ENCODE data around the gene NR3C2.
A peak's percentile ranks its signal among the peaks of the same experiment; 100 is the strongest.
"Not testable (repeated sequence)": the region's sequence is repeated elsewhere in the genome, so short reads cannot be mapped to it uniquely, and the experiment has no call there.

The NR3C2 gene

DNA sequence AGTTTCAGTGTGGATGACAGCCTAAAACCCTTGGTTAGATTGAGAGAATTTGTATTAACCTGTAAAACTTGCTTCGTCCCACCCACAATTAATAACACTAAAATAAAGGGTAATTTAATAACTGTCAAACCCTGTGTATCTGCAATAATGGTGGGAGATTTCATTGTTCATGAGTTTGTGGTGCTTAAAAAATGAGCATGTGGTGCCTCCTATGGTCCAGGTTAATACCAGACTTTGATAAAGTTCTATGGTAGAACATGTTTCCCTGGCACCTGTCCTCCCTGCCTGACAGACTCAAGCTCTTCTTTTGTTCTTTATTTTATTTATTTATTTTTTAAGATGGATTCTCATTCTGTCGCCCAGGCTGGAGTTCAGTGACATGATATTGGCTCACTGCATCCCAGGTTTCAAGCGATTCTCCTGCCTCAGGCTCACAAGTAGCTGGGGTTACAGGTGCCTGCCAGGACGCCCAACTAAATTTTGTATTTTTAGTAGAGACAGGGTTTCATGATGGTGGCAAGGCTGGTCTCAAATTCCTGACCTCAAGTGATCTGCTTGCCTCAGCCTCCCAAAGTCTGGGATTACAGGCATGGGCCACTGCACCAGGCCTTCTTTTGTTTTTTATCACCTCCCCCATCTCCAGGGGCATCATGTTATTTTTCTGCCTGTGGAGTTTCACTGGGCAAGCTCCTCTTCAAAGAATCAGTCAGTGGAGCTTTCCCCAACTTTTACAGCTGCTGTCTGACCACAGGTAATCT is 289.2 kb downstream of the NR3C2 start:
- DNase-seq = no peak

DNA sequence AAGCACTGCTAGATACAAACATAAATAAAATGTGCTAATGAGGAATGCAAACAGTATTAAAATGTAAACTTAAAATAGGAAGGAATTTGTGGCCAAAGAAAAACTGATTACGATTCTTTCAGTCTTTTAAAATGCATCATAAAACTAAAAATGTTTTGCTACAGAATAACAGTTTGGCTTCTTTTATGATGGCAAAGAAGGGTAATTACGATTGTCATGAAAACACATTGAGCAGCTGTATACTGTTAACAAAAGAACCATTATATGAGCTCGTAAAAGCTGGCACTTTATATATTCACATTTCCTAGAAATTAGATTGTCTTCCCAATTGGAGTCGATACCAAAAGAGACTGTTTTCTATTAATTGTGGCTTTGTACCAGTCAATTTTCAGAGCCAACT is 290.4 kb downstream of the NR3C2 start:
- DNase-seq = no peak

GRCh38 chr4:148145475-148145874 is 296.7 kb downstream of the NR3C2 start:
- no peak for DNase-seq

DNA sequence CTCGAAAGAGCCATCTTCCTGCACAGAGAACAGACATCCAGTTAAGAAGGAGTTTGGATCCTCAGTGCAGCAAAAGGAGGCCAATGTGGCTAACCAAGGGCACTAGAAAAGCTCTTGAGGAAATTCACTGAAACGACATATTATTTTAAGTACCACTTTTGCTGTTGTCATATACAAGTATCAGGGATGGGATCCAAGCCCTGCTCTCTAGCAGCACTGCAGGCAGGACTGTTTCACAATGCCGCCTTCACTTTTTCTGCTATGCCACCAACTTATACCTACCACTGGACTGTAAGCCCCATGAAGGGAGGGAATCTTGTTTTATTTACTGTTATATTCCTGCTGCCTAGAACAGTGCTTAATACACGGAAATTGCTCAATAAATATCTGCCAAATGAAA is 299.0 kb downstream of the NR3C2 start:
- DNase-seq = no peak

DNA sequence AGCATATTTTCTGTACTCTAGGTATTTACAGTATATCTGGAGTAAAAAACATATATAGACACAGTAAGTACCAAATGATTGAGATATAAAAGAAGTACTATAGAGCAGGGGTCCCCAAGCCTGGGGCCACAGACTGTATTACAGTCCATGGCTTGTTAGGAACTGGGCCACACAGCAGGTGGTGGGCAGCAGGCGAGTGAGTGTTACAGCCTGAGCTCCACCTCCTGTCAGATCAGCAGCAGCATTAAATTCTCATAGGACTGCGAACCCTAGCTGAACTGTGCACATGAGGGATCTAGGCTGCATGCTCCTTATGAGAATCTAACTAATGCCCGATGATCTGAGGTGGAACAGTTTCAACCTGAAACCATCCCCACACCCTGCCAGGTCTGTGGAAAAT is 300.7 kb downstream of the NR3C2 start:
- DNase-seq = no peak

DNA sequence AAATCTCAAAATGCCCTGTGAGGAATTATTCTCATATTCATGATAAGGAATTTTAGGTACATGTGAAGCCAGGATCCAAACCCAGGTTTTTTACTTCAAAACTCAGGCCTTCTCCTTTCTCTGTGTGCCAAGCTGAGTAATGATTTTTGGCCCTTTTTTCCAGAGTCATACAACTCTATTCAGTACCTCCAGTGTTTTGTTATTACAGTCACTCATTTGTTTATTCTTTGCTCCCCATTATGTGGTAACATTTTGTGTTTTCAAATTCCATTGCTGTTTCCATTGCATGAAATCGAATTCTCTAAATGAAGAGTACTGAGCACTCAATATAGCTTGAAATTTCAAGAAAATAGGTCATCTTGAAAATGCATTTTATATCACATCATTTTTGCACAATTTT is 315.4 kb downstream of the NR3C2 start:
- no peak for DNase-seq

DNA sequence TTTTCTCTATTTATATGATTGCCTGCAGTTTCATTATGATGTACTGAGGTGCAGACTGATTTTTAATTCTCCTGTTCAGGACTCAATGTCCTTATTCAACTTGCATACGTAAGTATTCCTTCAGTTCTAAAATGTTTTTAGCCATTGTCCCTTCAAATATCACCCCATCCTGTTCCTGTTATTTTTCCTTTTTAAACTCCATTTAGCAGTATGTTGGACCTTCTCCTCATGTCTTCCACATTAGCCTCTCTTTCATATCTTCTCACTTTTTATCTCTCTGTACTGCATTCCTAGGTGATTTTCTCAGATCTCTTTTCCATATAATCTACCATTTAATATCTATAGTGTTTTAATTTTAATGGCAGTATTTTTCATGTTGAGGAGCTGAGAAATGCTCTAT is 317.7 kb downstream of the NR3C2 start:
- DNase-seq = no peak

DNA sequence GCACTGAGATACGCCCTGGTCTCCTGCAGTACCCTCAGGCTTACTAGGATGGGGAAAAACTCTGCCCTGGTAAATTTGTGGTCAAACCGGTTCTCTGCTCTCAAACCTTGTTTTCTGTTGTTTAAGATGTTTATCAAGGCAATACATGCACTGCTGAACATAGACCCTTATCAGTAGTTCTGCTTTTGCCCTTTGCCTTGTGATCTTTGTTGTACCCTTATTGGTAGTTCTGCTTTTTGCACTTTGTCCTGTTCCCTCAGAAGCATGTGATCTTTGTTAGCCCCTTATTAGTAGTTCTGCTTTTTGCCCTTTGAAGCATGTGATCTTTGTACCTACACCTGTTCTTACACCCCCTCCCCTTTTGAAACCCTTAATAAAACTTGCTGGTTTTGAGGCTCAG is 319.1 kb downstream of the NR3C2 start:
- not testable (repeated sequence) for DNase-seq

- no peak for DNase-seq
Observed at GRCh38 chr4:148120216-148120615, 322.0 kb downstream of the NR3C2 start.

DNA sequence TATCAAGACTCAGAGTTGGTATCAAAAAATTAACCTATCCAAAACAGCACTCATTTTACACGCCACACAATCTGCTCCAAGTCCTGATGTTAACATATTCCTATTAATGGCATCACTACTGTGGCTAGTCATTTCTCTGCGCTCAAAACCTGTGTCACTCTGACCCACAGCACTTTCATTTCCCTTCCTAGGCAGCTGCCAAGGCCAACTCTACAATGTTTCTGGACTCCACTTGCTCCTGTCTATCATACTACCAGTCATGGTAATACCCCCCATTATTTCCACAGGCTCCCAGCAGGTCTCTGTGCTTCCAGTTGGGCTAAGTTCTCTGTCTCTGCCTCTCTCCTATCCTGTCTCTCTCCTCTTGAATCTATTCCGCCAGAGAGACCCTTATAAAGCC is 323.6 kb downstream of the NR3C2 start:
- no peak for DNase-seq

DNA sequence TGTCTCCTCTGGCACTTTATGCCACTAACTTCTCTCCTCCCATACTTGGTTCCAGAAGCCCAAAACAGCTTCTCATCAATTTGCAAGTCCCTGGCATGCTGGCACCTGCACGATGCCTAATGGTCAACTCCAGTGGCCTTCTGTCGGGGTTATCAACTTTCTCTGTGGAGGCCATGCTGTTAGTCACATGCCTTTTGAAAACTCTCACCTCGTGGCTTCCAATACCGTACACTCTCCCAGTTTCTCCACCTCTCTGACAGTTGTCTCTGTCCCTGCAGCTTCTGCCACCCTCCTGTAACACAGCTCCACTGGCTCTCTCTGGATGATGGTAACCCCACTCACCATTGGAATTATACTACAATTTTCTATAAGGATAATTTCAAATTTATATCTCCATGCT is 324.0 kb downstream of the NR3C2 start:
- no peak for DNase-seq

DNA sequence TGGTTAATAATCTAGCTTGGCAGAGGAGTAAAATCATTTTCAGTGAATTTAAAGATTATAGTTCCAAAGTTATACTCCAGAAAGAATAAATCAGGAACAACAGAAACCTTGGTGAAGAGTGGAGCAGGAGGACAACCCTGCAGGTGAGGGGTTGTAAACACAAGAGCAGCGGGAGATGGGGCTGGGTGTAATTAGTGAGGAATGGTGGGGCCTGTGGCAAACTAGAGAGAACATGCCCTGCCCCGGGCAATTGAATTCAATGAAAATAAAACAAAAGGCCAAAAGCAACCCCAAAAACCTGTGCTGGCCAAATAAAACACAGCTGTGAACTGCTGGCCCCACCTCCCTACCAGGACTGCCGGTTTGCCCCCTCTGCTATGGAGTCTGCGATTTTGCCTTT is 325.2 kb downstream of the NR3C2 start:
- DNase-seq = no peak

- peak; percentile 30 for DNase-seq
Observed at GRCh38 chr4:148116264-148116663, 325.9 kb downstream of the NR3C2 start.

GRCh38 chr4:148114436-148114835 is 327.8 kb downstream of the NR3C2 start:
- no peak for DNase-seq

DNA sequence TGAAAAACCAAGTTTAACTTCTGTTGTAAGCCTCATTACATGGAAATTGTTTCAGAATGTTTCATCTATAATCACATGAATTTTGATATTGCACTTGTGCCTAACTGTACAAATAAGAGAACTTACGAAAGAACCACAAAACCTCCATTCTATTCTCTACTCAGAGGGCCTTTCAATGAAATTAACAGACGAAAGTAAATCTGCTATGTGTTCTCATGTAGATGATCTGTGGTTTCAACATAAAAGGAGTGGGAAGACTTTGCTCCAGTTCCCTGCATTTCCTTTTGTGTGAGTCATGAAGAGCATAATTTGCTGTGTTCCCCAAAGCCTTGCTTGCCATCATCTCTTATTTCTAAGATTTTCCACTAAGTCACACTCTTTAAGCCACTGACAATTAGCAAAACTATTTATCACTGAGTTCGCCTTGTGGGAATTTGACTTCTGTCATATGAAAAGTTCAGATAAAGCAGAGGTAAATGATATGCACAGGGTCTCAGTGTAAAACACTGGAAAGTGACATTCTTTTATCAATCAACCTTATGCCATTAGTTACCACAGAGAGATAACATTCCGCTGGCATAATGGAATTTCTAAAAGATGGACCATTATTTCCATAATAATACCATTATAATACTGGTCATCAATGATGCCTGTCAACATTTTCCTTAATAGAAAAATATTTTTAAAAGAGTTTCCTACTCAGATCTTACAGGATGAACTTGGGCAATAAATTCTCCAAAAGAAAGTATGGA is 329.8 kb downstream of the NR3C2 start:
- no peak for DNase-seq

DNA sequence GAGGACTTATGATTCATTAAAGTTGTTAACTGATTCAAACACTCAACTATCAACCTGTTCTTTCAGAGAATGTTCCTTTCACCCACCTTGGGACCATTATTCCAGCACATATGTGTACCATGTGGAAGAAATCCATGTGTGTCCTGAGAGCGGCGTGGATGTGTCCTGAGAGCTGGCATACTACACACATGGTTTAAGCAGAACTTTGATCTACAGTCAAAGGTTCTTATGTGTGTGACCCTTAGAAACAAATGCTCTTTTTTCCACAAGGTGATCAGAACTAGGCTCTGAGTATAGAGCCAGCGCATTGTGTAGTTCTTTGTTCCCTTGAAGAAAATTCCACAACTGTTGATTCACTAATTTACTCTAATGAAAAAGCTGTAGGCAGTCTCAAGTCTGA is 332.0 kb downstream of the NR3C2 start:
- DNase-seq = no peak

GRCh38 chr4:148109216-148109615 is 333.0 kb downstream of the NR3C2 start:
- DNase-seq = no peak

DNA sequence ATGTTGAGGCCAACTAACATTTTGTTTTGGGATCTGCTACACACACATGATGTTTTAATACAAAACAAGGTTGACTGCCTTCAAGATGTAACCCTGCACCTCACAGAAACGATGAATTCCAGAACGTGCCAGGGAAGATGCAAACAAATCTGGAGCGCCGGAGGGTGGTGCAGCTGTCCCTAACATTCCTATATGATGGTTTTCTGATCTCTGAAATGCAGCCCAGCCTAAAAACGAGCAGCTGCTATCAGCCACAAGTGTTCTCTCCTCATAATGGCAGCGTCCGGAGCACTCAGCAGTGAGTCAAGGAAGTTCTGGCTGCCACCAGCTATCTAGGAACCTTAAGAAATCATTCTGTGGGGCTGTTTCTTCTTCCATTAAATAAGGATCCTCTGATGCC is 333.4 kb downstream of the NR3C2 start:
- DNase-seq = no peak

DNA sequence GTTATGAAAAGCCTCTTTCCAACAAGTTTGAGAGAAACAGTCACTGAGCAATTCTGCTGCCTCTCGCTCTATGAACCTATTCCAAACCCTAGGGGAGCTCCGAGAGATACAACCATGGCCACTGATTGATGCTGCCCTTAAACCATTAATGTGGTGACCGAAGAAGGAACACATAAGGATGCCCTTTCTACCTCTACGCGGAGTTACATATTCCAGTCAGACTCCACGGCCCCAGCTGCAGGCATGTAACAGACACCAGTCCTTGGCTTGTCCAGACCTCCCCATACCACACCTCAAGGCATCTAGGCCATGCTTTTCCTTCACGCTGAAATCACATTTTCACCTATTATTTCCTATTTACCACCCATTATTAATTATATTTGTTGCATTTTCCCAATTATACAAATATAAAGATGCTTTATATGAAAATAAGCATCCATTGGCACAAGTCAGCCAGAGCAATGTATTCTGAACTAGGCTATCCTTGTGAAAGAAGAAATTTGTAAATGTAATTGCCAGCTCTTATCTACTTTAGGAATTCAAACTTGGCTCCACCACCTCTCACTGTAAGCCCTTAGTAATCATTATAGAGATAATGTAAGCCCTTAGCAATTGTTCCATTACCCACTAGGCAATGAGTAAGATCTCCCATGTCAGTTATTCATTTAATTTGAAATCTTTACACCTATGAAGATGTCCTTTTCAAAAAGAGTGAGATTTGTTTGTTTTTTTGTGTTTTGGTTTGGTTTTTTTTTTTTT is 338.4 kb downstream of the NR3C2 start:
- no peak for DNase-seq

- no peak for DNase-seq
Observed at GRCh38 chr4:148101790-148102189, 340.4 kb downstream of the NR3C2 start.

- no peak for DNase-seq
Observed at GRCh38 chr4:148101235-148101634, 341.0 kb downstream of the NR3C2 start.

GRCh38 chr4:148097801-148098200 is 344.4 kb downstream of the NR3C2 start:
- no peak for DNase-seq

DNA sequence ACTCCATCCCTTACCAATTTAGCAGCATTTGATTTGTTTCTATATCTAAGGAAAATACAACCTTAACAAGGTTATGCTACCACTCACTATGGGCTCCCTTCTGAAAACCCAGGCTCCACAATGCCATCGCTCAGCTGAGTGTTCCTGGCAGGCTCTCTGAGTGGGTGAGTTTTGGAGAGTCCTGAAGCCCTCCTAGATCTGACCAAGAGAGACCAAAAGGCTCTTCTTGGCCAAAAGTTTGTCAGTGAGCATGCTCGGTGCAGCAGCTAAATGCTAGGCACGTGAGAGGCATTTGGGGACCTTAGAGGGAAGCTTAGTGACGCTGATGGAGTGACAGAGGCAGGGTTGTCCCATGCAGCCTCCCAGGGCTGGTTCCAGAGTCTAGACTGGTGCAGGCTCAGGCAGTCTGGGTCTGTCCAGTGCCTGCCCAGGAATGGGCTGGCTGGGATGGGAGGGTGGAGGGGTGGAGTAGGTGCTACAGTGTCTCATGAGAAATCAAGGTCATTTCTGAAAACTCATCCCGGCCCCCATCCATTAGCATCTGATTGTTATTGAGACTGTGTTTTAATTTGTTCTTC is 346.8 kb downstream of the NR3C2 start:
- no peak for DNase-seq

- DNase-seq = no peak
Observed at GRCh38 chr4:148094149-148094548, 348.1 kb downstream of the NR3C2 start.

Measured in amniotic stem cell (primary cell).